Vagina (tissue), 2 donors: ENCODE results near the gene SIRT7.

Experiments used
- POLR2A ChIP-seq, 2 donors: fragments of 450-650 bp; IDR thresholded peaks; one replicate each; pipeline ENCODE4 v1.6.1; 2017; ENCODE audit warnings: antibody characterized with exemption in 2 of 2, mild to moderate bottlenecking in 2 of 2, moderate library complexity in 2 of 2
- TF ChIP-seq, protein P1 (sequence below), 3 experiments: fragments of 450-650 bp in 2 of 3; fragments of 200-600 bp in 1 of 3; sonication (generic) in 1 of 3; IDR thresholded peaks; one replicate each; pipeline ENCODE4 v1.5.1; 2017 to 2019; ENCODE audit warnings: antibody characterized with exemption in 3 of 3, mild to moderate bottlenecking in 2 of 3, moderate library complexity in 2 of 3

DNA sequence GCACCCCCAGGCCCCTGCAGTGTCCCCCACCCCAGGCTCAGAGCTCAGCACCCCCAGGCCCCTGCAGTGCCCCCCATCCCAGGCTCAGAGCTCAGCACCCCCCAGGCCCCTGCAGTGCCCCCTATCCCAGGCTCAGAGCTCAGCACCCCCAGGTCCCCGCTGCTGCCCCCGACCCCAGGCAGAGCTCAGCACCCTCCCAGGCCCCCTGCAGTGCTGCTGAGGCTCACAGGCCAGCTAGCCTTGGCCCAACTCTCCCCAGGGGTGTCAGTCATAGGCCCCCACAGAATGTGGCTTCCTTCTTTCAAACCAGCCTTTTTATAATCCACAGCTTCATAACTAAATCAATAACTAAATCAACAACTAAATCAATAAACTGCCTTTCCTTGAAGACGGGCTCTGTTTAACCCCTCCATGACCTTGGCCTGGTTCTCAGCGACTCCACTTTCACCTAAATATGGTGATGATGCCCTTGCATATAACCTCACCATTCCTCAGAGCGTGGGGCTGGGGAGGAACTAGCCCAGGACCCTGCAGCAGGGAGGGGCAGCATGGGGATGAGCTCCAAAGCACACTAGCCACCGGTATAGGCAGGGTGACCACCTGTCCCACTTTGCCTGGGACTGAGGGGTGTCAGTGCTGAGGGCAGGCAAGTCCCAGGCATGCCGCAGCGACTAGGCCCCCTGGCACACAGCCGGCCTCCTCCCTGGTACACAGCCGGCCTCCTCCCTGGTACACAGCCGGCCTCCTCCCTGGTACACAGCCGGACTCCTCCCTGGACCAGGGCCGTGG is 38.0 kb upstream of the SIRT7 start:
- TF ChIP-seq, protein P1, sequence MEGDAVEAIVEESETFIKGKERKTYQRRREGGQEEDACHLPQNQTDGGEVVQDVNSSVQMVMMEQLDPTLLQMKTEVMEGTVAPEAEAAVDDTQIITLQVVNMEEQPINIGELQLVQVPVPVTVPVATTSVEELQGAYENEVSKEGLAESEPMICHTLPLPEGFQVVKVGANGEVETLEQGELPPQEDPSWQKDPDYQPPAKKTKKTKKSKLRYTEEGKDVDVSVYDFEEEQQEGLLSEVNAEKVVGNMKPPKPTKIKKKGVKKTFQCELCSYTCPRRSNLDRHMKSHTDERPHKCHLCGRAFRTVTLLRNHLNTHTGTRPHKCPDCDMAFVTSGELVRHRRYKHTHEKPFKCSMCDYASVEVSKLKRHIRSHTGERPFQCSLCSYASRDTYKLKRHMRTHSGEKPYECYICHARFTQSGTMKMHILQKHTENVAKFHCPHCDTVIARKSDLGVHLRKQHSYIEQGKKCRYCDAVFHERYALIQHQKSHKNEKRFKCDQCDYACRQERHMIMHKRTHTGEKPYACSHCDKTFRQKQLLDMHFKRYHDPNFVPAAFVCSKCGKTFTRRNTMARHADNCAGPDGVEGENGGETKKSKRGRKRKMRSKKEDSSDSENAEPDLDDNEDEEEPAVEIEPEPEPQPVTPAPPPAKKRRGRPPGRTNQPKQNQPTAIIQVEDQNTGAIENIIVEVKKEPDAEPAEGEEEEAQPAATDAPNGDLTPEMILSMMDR (IDR thresholded peaks at IDR 0.05): no peak
- no peak for TF ChIP-seq POLR2A (IDR thresholded peaks at IDR 0.05)
